H9 (cell line): ENCODE results near the gene HSPA12A. TPM values are rescaled to one million over a fixed set of nuclear protein-coding genes. Genes with fewer than 3 reads are reported as not detected.

Source experiments
- DNase-seq: peaks from one replicate; pipeline ENCODE4 v3.0.0-alpha.2; 2017
- H2AFZ ChIP-seq: one replicate; pipeline ENCODE4 v1.6.1; 2013; ENCODE audit warnings: mild to moderate bottlenecking, low read length, control low read depth, moderate library complexity
- H2AK5ac ChIP-seq: 2 replicates; pipeline ENCODE4 v1.6.1; 2013; ENCODE audit warnings: low read length, control low read depth, mixed read lengths; ENCODE audit not compliant: insufficient read length
- H2BK120ac ChIP-seq: one replicate; pipeline ENCODE4 v1.6.1; 2013; ENCODE audit warnings: low read depth, mild to moderate bottlenecking, low read length, control low read depth, inconsistent platforms; ENCODE audit not compliant: poor library complexity, severe bottlenecking
- H2BK12ac ChIP-seq: 2 replicates; pipeline ENCODE4 v1.6.1; 2013; ENCODE audit warnings: low read length, control low read depth, mixed read lengths, low read depth; ENCODE audit not compliant: insufficient read length
- H2BK15ac ChIP-seq: 2 replicates; pipeline ENCODE4 v1.6.1; 2013; ENCODE audit warnings: low read depth, low read length, control low read depth
- H2BK20ac ChIP-seq: one replicate; pipeline ENCODE4 v1.6.1; 2013; ENCODE audit warnings: low read depth, mild to moderate bottlenecking, low read length, control low read depth, inconsistent platforms; ENCODE audit not compliant: poor library complexity, severe bottlenecking
- H2BK5ac ChIP-seq: 2 replicates; pipeline ENCODE4 v1.6.1; 2013; ENCODE audit warnings: low read length, control low read depth, mixed read lengths; ENCODE audit not compliant: insufficient read length
- H3K14ac ChIP-seq: 2 replicates; pipeline ENCODE4 v1.6.1; 2013; ENCODE audit warnings: low read length, control low read depth; ENCODE audit not compliant: insufficient read depth
- H3K18ac ChIP-seq: 2 replicates; pipeline ENCODE4 v1.6.1; 2013; ENCODE audit warnings: low read depth, mild to moderate bottlenecking, mixed read lengths, low read length, control low read depth; ENCODE audit not compliant: insufficient read length
- H3K23ac ChIP-seq: 2 replicates; pipeline ENCODE4 v1.6.1; 2013; ENCODE audit warnings: low read length, control low read depth, mixed read lengths, low read depth; ENCODE audit not compliant: insufficient read length
- H3K23me2 ChIP-seq: 2 replicates; pipeline ENCODE4 v1.6.1; 2013; ENCODE audit warnings: low read depth, mild to moderate bottlenecking, mixed read lengths, low read length, control low read depth; ENCODE audit not compliant: insufficient read length, poor library complexity, severe bottlenecking
- H3K27ac ChIP-seq: 2 replicates; pipeline ENCODE4 v1.5.1; 2013; ENCODE audit warnings: low read length, control low read depth, mixed read lengths, low read depth; ENCODE audit not compliant: insufficient read length
- H3K27me3 ChIP-seq: 2 replicates; pipeline ENCODE4 v1.6.1; 2013; ENCODE audit warnings: low read length, control low read depth, inconsistent platforms; ENCODE audit not compliant: insufficient read depth
- H3K4ac ChIP-seq: 2 replicates; pipeline ENCODE4 v1.6.1; 2013; ENCODE audit warnings: low read depth, mild to moderate bottlenecking, control low read depth, inconsistent platforms, low read length, moderate library complexity
- H3K4me1 ChIP-seq: 2 replicates; pipeline ENCODE4 v1.6.1; 2013; ENCODE audit warnings: low read length, control low read depth, inconsistent platforms; ENCODE audit not compliant: insufficient read depth
- H3K4me2 ChIP-seq: 2 replicates; pipeline ENCODE4 v1.6.1; 2013; ENCODE audit warnings: low read length, control low read depth, mixed read lengths; ENCODE audit not compliant: insufficient read length, insufficient read depth
- H3K56ac ChIP-seq: 2 replicates; pipeline ENCODE4 v1.6.1; 2013; ENCODE audit warnings: low read depth, mild to moderate bottlenecking, mixed read lengths, low read length, control low read depth; ENCODE audit not compliant: insufficient read length
- H3K79me1 ChIP-seq: 2 replicates; pipeline ENCODE4 v1.6.1; 2013; ENCODE audit warnings: low read depth, mild to moderate bottlenecking, moderate library complexity, low read length, control low read depth, inconsistent platforms; ENCODE audit not compliant: insufficient read depth, poor library complexity, severe bottlenecking
- H3K79me2 ChIP-seq: 2 replicates; pipeline ENCODE4 v1.6.1; 2013; ENCODE audit warnings: low read length, control low read depth, inconsistent platforms; ENCODE audit not compliant: insufficient read depth
- H3K9ac ChIP-seq: 2 replicates; pipeline ENCODE4 v1.6.1; 2013; ENCODE audit warnings: low read length, control low read depth, mixed read lengths; ENCODE audit not compliant: insufficient read length; ENCODE audit errors: extremely low read depth
- H3K9me3 ChIP-seq: one replicate; pipeline ENCODE4 v1.6.1; 2013; ENCODE audit warnings: low read depth, low read length, inconsistent platforms; ENCODE audit not compliant: control insufficient read depth
- H3T11ph ChIP-seq: one replicate; pipeline ENCODE4 v1.6.1; 2013; ENCODE audit warnings: mild to moderate bottlenecking, low read length, control low read depth, inconsistent platforms
- H4K20me1 ChIP-seq: one replicate; pipeline ENCODE4 v1.6.1; 2013; ENCODE audit not compliant: control insufficient read depth, insufficient read length, insufficient read depth
- H4K5ac ChIP-seq: 2 replicates; pipeline ENCODE4 v1.6.1; 2013; ENCODE audit warnings: low read depth, mild to moderate bottlenecking, mixed read lengths, low read length, control low read depth; ENCODE audit not compliant: insufficient read length
- H4K8ac ChIP-seq: replicated peaks from 2 replicates; pipeline ENCODE4 v1.6.1; 2013; ENCODE audit warnings: low read length, control low read depth, mixed read lengths, low read depth; ENCODE audit not compliant: insufficient read length
- H4K91ac ChIP-seq: 2 replicates; pipeline ENCODE4 v1.6.1; 2013; ENCODE audit warnings: low read depth, mild to moderate bottlenecking, moderate library complexity, mixed read lengths, low read length, control low read depth; ENCODE audit not compliant: insufficient read length
- H3K27ac Mint-ChIP-seq, 3 experiments: 2 replicates in 2 of 3; 3 replicates in 1 of 3; pipeline ENCODE4 v1.8.0; 2020 to 2021; ENCODE audit warnings: mixed read lengths in 3 of 3, mild to moderate bottlenecking in 1 of 3, moderate library complexity in 1 of 3
- H3K27me3 Mint-ChIP-seq: 2 replicates; pipeline ENCODE4 v1.8.0; 2021; ENCODE audit warnings: low read depth, mild to moderate bottlenecking, moderate library complexity, mixed read lengths
- H3K36me3 Mint-ChIP-seq, 3 experiments: 2 replicates in 2 of 3; 3 replicates in 1 of 3; pipeline ENCODE4 v1.8.0; 2020 to 2021; ENCODE audit warnings: low read depth in 3 of 3, mixed read lengths in 3 of 3; ENCODE audit not compliant: insufficient read depth in 1 of 3
- H3K4me1 Mint-ChIP-seq, 2 experiments: 2 replicates each; pipeline ENCODE4 v1.8.0; 2020; ENCODE audit warnings: mixed read lengths in 2 of 2
- H3K4me3 Mint-ChIP-seq, 2 experiments: 2 replicates in 1 of 2; 3 replicates in 1 of 2; pipeline ENCODE4 v1.8.0; 2020 to 2021; ENCODE audit warnings: mild to moderate bottlenecking in 2 of 2, mixed read lengths in 2 of 2, moderate library complexity in 1 of 2
- H3K9me3 Mint-ChIP-seq, 2 experiments: 2 replicates in 1 of 2; 3 replicates in 1 of 2; pipeline ENCODE4 v1.8.0; 2020; ENCODE audit warnings: mild to moderate bottlenecking in 2 of 2, mixed read lengths in 2 of 2, moderate library complexity in 1 of 2
- CTCF ChIP-seq: fragments of 200-600 bp; sonication (generic); conservative IDR thresholded peaks from 3 replicates; pipeline ENCODE4 v1.8.0; 2021; ENCODE audit warnings: antibody characterized with exemption, mild to moderate bottlenecking
- WGBS: extraction: QIAGEN DNeasy Blood & Tissue Kit; methylation state at CpG from one replicate; pipeline ENCODE4 v1.1.7; 2013; ENCODE audit warnings: missing lambda C conversion rate, low lambda C conversion rate, mixed read lengths; ENCODE audit not compliant: insufficient read length; ENCODE audit errors: extremely low coverage; 5-methylcytosine and 5-hydroxymethylcytosine counted together
- total RNA-seq: library from RNA; stranded (reverse); gene quantifications from 2 replicates; pipeline ENCODE4 v1.2.1, GENCODE V29; 2021

Gene HSPA12A
- total RNA-seq, 1 experiment from 2014 or later = 3.2 TPM

- Histone ChIP-seq H3K4me2 (no peak overlapping the region), H2AK5ac (no peak overlapping the region), H3K14ac (peak overlapping the region; percentile 11; the same call in 1 of the 2 replicates), H3K23me2 (no peaks in the 10 kb centered on the region), H3K56ac (no peak overlapping the region), H2BK20ac (no peak overlapping the region), H4K8ac (no peak overlapping the region), H3K23ac (no peak overlapping the region), H3K27ac (no peak overlapping the region), H3T11ph (no peak overlapping the region), H2BK5ac (no peak overlapping the region), H3K18ac (no peak overlapping the region), H4K5ac (no peak overlapping the region), H3K9me3 (no peaks in the 10 kb centered on the region), H3K4ac (no peak overlapping the region), H2BK12ac (no peak overlapping the region), H3K4me1 (peaks cover 9% of the 10 kb centered on the region), H3K79me2 (no peaks in the 10 kb centered on the region), H3K9ac (no peak overlapping the region), H4K20me1 (no peaks in the 10 kb centered on the region), H2BK15ac (no peak overlapping the region), H3K79me1 (no peaks in the 10 kb centered on the region), H2AFZ (no peak overlapping the region), H2BK120ac (no peak overlapping the region), H3K27me3 (no peaks in the 10 kb centered on the region), H4K91ac (no peak overlapping the region)
- Mint-ChIP-seq H3K36me3 (no peaks in the 10 kb centered on the region), H3K27ac (no peak overlapping the region), H3K27me3 (no peaks in the 10 kb centered on the region; the same call in 1 of the 2 replicates), H3K4me1 (peaks cover 31 to 32% of the 10 kb centered on the region in 2 experiments), H3K4me3 (peak overlapping the region in 1 of 2 experiments; percentile 32; a peak in 1 of 5 replicates), H3K9me3 (no peaks in the 10 kb centered on the region)
- no peak for DNase-seq
- no peak for TF ChIP-seq CTCF
- WGBS = no CpG with 5 or more reads among the region's 11 CpGs
Observed at GRCh38 chr10:116704926-116705325, 37.4 kb downstream of the HSPA12A start.
